Midbrain (tissue), 1 donor: ENCODE results near the gene RGS19.

ENCODE experiments used
- DNase-seq: peaks from one replicate; lab custom pipeline; 2025; lab: John Stamatoyannopoulos, UW

Gene RGS19

GRCh38 chr20:64063389-64064144 is 15.8 kb downstream of the RGS19 start:
- no peak for DNase-seq

DNA sequence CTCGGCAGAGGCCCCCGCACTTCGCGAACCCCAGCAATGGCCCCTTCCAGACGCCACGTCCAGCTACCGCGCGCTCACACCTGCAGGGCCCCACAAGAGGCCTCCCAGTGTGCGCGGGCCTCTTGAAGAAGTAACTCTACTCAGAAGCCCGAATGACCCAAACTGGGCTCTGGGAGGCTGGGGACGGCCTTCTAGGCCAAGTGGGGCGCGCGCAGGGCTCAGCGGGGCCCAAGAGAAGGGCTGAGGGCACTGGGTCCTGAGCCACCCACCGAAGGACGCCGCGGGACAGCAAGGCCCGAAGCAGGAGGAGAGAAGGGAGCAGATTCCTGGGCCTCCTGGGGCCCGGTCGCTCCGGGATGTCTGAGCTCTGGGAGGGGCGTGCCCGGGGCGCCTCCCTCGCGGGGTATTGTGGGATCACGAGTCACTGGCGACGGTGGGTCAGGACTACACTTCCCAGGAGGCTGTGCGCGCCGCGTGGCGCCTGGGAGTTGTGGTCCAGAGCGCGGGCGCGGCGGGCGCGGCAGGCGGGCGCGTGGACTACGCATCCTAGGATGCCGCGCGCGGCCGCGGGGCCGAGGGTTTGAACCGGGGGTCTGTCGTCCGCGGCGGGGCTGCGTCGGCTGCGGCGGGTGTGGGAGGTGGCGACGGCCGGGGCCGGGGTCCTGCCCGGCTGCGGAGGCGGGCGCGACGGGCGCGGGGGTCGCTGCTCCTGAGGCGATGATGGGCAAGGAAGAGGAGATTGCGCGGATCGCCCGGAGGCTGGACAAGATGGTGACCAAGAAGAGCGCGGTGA is 16.5 kb downstream of the RGS19 start, which contains the start of gene TCEA2:
Gene TCEA2, plus strand, starts transcription at position 603 of the 793 bp plus-strand sequence. Its CDS starts 115 bp downstream, at position 718.
- peak; percentile 96 for DNase-seq

- DNase-seq, result peak; percentile 67
Measured at GRCh38 chr20:64062276-64062595, 17.1 kb downstream of the RGS19 start.

- DNase-seq, result no peak
Measured at GRCh38 chr20:64058536-64058935, 20.8 kb downstream of the RGS19 start.

DNA sequence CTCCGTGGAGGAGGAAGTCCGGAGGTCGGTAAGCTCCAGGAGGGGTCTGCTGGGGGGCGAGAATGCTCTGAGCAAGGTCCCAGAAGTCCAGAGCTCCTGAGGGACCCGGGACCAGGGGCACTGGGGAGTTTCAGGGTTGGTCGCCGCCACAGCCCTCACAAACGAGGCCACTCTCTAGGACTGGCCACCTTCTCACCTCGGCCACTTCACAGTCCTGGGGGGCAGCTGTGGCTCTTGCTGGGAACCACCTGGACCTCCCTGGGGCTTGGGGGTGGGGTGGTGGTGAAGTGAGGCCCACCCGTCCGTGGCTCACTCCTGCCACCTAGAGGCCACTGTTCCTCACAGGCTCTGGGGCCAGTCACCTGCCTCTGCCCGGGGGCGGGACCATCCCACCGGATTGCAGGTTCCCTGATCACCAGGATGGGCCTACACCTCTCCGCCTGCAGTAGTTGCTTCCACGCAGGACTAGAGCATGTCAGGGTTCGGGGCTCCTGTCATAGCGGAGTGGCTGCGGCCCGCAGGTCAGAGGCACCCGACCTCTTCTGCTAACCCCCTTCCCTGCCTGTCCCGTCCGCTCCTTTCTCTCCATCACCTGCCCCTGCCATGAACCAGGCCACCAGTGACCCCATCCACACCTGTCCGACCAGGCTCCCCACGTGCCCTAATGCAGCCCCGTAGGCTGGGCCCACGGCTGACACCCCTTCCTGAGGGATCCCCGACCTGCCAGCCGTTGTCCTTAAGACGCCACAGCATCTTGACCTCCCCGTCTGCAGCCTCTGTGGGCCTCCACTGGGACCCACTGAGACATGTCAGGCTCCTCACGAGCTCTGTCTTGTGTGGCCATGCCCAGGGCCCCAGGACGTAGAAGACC is 21.5 kb downstream of the RGS19 start:
- peak; percentile 39 for DNase-seq

DNA sequence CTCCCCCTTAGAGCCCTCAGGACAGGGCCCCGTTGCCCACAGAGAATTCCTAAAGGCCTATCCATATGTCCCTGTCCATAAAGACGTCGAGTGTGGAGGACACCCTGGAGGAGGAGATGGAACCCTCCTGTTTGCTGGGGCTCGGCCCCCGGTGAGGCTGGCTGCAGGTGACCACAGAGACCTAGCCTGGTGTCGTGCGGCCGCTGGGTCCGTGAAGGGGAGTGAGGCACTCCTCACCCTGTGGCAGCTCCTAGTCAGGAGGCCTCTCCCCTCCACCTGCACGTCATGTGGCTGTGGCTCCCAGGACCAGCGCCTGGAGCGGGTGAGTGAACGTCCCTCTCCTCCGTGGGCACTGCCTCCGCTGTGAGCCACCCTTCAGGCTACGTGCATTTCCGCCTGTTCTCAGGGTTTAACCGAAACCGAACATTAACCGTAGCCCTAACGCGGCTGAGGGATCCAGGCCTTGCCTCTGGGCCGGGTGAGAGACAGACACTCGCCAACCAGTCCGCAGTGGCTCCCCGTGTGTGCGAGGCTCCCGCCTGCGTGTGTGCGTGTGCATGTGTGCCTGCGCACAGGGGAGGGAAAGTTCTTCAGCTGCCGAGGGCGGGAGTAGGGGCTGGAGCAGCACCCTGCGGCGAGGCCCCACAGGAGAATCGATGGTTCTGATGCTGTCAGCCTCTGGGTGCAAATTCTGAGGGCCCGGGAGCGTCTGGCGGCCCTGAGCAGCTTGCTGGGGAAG is 22.3 kb downstream of the RGS19 start:
- no peak for DNase-seq

- DNase-seq, result no peak
Measured at GRCh38 chr20:64056639-64056888, 22.8 kb downstream of the RGS19 start.

DNA sequence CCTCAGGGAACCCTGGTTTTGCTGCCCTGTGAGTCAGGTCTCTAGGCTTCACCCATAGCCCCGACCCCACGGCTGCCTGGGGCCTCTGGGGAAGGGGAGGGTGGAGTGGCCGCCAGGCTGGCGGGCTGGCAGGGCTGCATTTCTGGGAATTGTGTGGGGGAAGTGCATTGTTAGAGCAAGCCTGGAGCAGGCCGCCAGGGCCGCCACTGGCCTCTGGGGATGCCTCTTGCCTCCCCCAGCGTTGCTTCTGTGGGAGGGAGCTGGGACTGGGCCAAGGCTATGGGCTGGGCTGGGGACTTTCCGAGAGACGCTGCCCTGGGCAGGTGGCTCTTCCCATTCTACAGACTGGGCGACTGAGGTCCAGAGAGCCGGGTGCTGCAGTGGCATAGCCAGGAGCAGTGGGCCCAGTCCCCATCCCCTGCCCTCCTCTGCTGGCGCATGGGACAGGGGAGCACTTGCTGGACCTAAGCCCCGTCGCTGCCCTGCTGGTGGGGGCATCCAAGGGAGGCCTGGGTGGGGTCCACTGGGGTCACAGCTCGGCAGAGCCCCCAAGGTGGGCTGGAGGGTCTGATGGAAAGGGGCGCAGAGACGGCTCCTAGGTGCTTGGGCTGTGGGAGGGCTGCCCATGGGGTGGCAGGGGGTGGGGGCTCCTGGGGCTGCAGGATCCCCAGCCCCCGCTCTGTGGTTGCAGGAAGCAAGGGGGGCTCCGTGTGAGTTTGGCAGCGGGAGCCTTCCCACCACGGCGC is 23.3 kb downstream of the RGS19 start:
- no peak for DNase-seq

GRCh38 chr20:64055396-64055892 is 23.9 kb downstream of the RGS19 start:
- no peak for DNase-seq

- DNase-seq, result peak; percentile 1
Measured at GRCh38 chr20:64053841-64054661, 25.3 kb downstream of the RGS19 start.

DNA sequence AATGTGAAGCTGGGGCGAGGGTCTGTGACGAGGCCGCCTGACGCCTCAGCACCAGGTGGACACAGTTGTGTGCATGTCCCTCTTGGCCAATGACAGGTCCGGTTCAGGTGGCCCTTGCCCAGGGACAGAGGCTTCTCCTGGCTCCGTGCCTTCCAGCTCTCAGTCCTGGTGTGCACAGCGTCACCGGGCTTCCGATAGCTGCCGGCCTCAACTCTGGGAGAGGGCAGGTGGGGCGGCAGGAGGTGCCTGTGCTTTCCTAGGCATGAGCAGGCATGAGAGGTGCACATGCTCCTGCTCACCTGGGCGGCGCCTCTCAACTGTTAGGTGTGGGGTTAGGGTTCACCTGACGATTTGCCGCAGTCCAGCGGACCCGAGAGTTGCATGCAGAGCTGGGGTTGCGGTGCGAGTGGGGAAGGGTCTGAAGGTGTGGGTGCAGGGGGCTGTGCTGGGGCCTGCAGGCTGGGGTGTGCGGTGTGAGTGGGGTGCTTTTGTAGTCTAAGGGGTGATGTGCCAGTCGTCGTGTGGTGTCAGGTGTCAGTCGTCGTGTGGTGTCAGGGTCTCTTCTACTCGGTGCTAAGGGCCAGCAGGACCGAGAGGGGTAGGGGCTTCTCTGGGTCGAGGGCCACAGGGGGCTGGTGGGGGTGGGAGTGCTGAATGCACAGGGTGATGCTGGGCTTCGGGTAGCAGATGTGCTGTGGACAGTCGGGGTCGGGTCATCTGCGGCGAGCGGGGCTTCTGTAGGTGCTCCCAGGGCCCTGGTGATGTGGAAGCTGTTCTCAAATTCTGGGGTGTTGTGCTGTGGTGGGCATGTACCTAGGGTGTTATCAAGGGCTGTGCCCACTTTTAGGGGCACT is 26.1 kb downstream of the RGS19 start:
- no peak for DNase-seq

GRCh38 chr20:64052326-64052722 is 27.0 kb downstream of the RGS19 start:
- DNase-seq, result no peak

DNA sequence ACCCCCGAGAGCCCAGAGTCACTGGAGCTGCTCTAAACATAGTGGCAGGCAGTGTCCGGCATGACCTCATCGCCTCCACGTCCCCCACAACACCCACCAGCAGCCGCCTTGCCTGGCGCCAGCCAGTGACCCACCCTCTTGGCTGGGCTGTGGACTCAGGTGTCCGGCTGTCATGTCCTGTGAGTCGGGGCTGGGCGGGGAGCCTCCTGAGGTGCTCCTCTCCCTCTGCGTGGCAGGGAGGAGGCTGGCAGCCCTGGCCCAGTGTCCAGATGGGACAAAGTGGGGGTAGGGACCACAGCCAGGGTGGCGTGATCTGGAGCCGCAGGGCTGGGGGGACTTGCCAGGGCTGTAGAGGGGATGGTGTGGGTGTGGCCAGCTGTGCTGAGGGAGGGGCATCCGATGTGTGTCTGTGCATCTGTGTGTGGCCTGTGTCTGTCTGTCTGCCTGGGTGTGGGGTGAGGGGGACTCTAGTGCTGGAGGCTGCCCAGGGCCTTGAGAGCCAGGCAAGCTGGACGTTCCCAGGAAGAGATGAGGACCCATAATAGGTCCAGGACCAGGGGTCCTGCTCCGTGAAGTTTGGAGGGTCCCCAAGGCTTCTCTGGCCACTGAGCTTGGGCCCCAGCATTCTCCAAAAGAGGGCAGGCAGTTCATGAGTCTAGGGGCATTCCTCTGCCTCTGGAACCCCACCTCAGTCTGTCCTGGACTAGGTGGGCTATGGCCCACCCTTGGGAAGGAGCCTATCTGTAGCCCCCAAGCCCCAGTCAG is 27.6 kb downstream of the RGS19 start:
- no peak for DNase-seq

GRCh38 chr20:64051033-64051452 is 28.3 kb downstream of the RGS19 start:
- DNase-seq, result no peak

GRCh38 chr20:64050261-64051032 is 28.9 kb downstream of the RGS19 start:
- DNase-seq, result no peak

GRCh38 chr20:64049878-64050260 is 29.4 kb downstream of the RGS19 start:
- no peak for DNase-seq

DNA sequence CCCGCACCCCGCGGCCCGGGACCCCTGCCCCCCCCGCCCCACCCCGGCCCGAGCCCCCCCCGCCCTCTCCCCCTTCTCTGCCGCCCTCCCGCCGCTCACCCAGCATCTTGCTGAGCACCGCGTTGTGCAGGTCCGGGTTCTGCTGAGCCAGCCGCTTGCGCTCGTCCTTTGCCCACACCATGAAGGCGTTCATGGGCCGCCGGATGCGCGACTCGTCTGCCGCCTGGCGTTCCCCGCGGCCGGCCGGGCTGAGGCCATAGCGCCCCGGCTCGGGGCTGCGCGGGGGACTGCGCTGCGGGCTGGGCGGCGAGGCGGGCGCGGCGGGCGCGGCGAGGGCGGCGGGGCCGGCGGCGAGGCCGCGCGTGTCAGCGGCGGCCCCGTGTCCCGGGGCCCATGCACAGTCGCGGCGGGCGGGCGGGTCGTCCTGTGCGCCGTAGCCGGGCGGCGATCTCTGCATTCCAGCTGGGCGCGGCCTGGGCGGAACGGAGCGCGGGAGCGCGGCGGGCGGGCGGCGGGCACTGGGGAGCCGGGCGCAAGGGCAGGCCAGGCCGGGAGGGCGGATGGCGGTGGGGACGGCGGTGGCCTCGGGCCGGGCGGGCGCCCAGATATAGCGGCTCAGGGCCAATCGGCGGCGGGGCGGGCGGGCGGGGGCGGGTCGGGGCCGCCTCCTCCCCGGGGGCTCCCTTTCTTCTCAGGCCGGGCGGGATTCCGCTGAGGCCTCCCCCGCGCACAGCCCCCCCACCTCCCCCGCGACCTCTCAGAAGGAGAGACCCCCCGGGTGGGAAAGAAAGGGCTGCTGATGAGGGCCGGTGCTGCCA is 30.0 kb downstream of the RGS19 start, which contains the start of gene SOX18:
Gene SOX18, minus strand, starts transcription at position 580 of the 818 bp plus-strand sequence. Its CDS starts 123 bp downstream, at position 457.
- no peak for DNase-seq
